GM18511 (cell line): Measurements from ENCODE around the gene VAC14.

Experiments used
- ATAC-seq: cut with Tn5 transposase; IDR thresholded peaks from one replicate; pipeline ENCODE4 v1.9.1; 2021; ENCODE audit warnings: mild to moderate bottlenecking, moderate library complexity; ENCODE audit not compliant: unreplicated experiment

VAC14 gene

GRCh38 chr16:70725912-70726828, 74.8 kb downstream of the VAC14 start:
- ATAC-seq: no peak

- no peak for ATAC-seq
These were observed 75.7 kb downstream of the VAC14 start for GRCh38 chr16:70725024-70725911.

- no peak for ATAC-seq
These were observed 76.6 kb downstream of the VAC14 start for GRCh38 chr16:70724146-70725023.

DNA sequence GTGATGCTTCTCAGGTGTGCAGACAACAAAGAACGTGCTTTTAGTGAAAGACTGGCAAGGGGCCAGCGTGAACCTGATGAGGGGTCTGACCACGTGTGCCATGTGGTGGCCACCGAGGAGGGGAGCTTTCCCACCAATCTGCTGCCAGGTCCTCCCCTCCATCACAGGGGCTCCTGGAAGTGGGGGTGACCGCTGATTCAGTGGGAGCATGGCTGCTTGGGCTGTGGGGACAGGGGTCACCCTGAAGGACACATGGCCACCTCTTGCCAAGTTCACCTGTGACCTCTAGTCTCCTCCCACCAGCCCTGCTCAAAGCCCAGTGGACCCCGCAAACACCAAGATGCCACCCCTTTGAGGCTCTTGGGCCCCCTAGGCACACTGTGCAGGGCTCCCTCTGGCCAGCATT, 77.2 kb downstream of the VAC14 start:
- ATAC-seq: no peak

GRCh38 chr16:70721202-70721963, 79.6 kb downstream of the VAC14 start:
- ATAC-seq: no peak

- no peak for ATAC-seq
These were observed 80.3 kb downstream of the VAC14 start for GRCh38 chr16:70720425-70721201.

GRCh38 chr16:70717065-70717464, 83.9 kb downstream of the VAC14 start:
- no peak for ATAC-seq

DNA sequence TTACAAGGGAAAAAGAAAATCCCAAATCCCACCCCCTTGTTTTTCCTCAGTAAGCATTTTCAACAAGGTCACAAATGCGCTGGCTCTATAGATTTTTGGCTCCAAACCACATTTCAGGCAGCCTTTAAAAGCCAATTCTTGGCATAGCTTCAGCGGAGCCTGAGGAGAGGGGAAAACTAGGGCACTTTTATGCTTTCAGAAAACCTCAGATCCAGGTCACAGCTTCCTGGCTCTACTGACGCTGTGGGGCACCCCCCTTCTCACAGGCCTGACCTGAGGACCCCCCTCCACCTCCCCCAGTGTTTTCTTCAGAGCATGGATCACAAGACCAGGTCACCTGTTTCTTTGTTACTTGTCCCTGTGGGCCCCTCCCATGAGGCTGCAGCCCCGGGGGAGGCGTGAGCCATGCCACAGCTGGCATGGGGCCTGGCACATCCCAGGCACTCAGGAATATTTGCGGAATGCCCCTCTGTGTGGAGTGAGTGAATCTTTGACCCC, 85.0 kb downstream of the VAC14 start:
- ATAC-seq: no peak

- no peak for ATAC-seq
These were observed 85.7 kb downstream of the VAC14 start for GRCh38 chr16:70715055-70715858.

DNA sequence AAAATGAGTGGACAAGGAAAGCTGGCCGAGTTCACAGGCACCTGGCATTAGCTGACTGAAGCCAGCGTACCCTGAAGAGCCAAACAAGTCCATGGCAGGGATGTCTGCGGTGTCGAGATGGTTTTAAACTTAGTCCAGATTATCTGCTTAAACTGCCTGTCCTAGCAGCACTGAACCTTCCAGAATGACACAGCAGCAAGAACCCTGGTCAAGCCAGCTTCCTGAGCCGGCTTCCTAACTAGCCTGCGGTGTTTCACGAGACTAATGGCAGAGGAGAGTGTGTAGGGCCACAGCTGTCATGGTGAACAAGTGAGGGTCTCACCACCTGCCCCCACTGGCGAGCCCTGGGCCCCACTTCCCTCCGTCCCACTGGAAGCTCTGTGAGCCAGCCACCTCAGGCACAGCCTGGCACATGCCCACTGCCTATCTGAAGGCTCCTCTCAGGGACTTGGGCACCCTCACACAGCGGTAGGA, 86.3 kb downstream of the VAC14 start:
- ATAC-seq: no peak

GRCh38 chr16:70713824-70714223, 87.1 kb downstream of the VAC14 start:
- no peak for ATAC-seq

- no peak for ATAC-seq
These were observed 87.6 kb downstream of the VAC14 start for GRCh38 chr16:70713342-70713741.

- no peak for ATAC-seq
These were observed 88.0 kb downstream of the VAC14 start for GRCh38 chr16:70712942-70713341.

- no peak for ATAC-seq
These were observed 88.6 kb downstream of the VAC14 start for GRCh38 chr16:70712359-70712758.

GRCh38 chr16:70711211-70712031, 89.5 kb downstream of the VAC14 start:
- ATAC-seq: no peak

DNA sequence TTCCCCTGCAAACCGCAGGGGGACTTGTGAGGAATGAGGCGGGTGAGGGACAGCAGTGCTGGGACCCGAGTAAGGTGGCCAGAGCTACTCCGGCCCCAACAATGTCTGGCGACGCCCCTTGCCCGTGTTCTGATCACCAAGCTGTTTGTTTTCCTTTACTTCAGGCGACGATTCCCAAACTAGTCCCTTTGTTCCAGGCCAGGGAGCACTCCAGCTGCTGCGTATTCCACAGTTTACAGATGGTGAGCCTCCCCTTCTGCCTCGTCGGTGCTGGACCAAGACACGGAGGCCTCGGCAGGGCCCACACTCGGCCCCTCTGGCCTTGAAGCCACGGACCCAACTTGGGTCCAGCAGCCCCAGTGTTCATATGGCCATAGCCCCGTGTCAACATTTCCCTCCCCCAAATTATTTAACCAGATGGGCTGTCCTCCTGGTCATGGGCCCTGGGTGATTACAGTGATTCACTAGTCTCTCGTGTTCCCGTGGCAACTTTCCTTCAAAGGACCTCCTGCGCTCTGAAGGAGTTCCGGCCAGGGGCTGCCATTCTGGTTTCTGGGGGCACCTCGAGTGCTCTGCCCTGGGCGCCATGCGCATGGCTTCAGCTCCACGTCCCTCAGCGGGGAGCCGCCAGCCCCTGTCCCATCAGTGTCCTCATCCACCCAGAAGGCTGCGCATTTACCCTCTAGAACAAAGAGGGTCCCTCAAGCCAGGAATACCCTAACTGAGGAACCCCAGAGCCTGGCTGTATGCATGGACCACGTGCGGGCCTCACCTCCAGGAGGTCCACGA, 90.3 kb downstream of the VAC14 start:
- ATAC-seq: no peak
